ENCODE results near the gene OBP2B. TPM values are rescaled to one million over a fixed set of nuclear protein-coding genes. Genes with fewer than 3 reads are reported as not detected.

The OBP2B gene
- polyA plus RNA-seq, 1 donor (not counting 4 experiments of a cell fraction or from before 2014, with no cell fraction given): not detected

- Histone ChIP-seq H3K4me2 (ENCODE audit: control insufficient read depth, extremely low read depth, insufficient read depth, low read depth, low read length) (no peak overlapping the region), H3K27ac (ENCODE audit: control insufficient read depth, insufficient read depth, low read length) (no peak overlapping the region), H4K20me1 (ENCODE audit: control insufficient read depth, extremely low read depth, insufficient read depth, low read length) (no peaks in the 10 kb centered on the region), H3K9me3 (ENCODE audit: control insufficient read depth, low read depth, low read length) (no peaks in the 10 kb centered on the region), H3K27me3 (ENCODE audit: control insufficient read depth, extremely low read depth, insufficient read depth, low read length) (no peaks in the 10 kb centered on the region), H2AFZ (ENCODE audit: control insufficient read depth, low read length) (no peak overlapping the region), H3K79me2 (ENCODE audit: control insufficient read depth, insufficient read depth, low read length) (no peaks in the 10 kb centered on the region), H3K4me1 (ENCODE audit: control insufficient read depth, extremely low read depth, insufficient read depth, low read length) (no peaks in the 10 kb centered on the region), H3K4me3 (ENCODE audit: control insufficient read depth in 2 of 3, extremely low read depth in 1 of 3, insufficient read depth in 2 of 3, low read depth in 1 of 3, low read length in 3 of 3) (no peak overlapping the region), H3K36me3 (ENCODE audit: control insufficient read depth in 2 of 2, extremely low read depth in 1 of 2, insufficient read depth in 2 of 2, low read length in 2 of 2) (no peaks in the 10 kb centered on the region), H3K9me1 (ENCODE audit: control insufficient read depth, extremely low read depth, insufficient read depth, low read length) (no peaks in the 10 kb centered on the region), H3K9ac (ENCODE audit: control insufficient read depth, extremely low read depth, insufficient read depth, low read length) (no peak overlapping the region)
- TF ChIP-seq EZH2 (IDR thresholded peaks at IDR 0.05; ENCODE audit: low read length): no peak
- no peak for TF ChIP-seq CTCF (optimal IDR thresholded peaks at IDR 0.05 in 1 of 3, IDR thresholded peaks at IDR 0.05 in 1 of 3, conservative IDR thresholded peaks at IDR 0.05 in 1 of 3; ENCODE audit: extremely low read depth in 1 of 3, insufficient read depth in 2 of 3, low read length in 3 of 3)
- dilution Hi-C loops (cut with MboI; ENCODE audit: extremely low pct_ligation_motif_present, low sequenced_read_pairs): no loop called here
- FAIRE-seq: no peak
- no peak for DNase-seq (ENCODE audit: low read depth, low spot score)
Measured at GRCh38 chr9:133227242-133227860, 18.3 kb upstream of the OBP2B start.

GRCh38 chr9:133226219-133227171, 17.4 kb upstream of the OBP2B start:
- no peak overlapping the region for H2AFZ ChIP-seq (ENCODE audit: control insufficient read depth, low read length)
- no peak overlapping the region for H3K9ac ChIP-seq (ENCODE audit: control insufficient read depth, extremely low read depth, insufficient read depth, low read length)
- H3K27ac ChIP-seq (ENCODE audit: control insufficient read depth, insufficient read depth, low read length): no peak overlapping the region
- no peaks in the 10 kb centered on the region for H3K9me3 ChIP-seq (ENCODE audit: control insufficient read depth, low read depth, low read length)
- no peak overlapping the region for H3K4me2 ChIP-seq (ENCODE audit: control insufficient read depth, extremely low read depth, insufficient read depth, low read depth, low read length)
- no peaks in the 10 kb centered on the region for H3K4me1 ChIP-seq (ENCODE audit: control insufficient read depth, extremely low read depth, insufficient read depth, low read length)
- dilution Hi-C loops (cut with MboI; ENCODE audit: extremely low pct_ligation_motif_present, low sequenced_read_pairs): no loop called here
- H3K9me1 ChIP-seq (ENCODE audit: control insufficient read depth, extremely low read depth, insufficient read depth, low read length): no peaks in the 10 kb centered on the region
- H3K4me3 ChIP-seq (ENCODE audit: control insufficient read depth in 2 of 3, extremely low read depth in 1 of 3, insufficient read depth in 2 of 3, low read depth in 1 of 3, low read length in 3 of 3): no peak overlapping the region
- no peaks in the 10 kb centered on the region for H3K79me2 ChIP-seq (ENCODE audit: control insufficient read depth, insufficient read depth, low read length)
- H3K27me3 ChIP-seq (ENCODE audit: control insufficient read depth, extremely low read depth, insufficient read depth, low read length): no peaks in the 10 kb centered on the region
- DNase-seq (ENCODE audit: low read depth, low spot score): no peak
- H4K20me1 ChIP-seq (ENCODE audit: control insufficient read depth, extremely low read depth, insufficient read depth, low read length): no peaks in the 10 kb centered on the region
- TF ChIP-seq CTCF (optimal IDR thresholded peaks at IDR 0.05 in 1 of 3, IDR thresholded peaks at IDR 0.05 in 1 of 3, conservative IDR thresholded peaks at IDR 0.05 in 1 of 3; ENCODE audit: extremely low read depth in 1 of 3, insufficient read depth in 2 of 3, low read length in 3 of 3): no peak
- TF ChIP-seq EZH2 (IDR thresholded peaks at IDR 0.05; ENCODE audit: low read length): no peak
- FAIRE-seq: no peak
- no peaks in the 10 kb centered on the region for H3K36me3 ChIP-seq (ENCODE audit: control insufficient read depth in 2 of 2, extremely low read depth in 1 of 2, insufficient read depth in 2 of 2, low read length in 2 of 2)
